NT2/D1 (cell line): ENCODE data around the gene CRTC1.

Source experiments
- SUZ12 ChIP-seq: IDR thresholded peaks from 2 replicates; pipeline ENCODE4 v1.6.1; 2011; ENCODE audit not compliant: insufficient read length, insufficient read depth; ENCODE audit errors: extremely low read depth
- YY1 ChIP-seq: IDR thresholded peaks from 2 replicates; pipeline ENCODE4 v1.6.1; 2011; ENCODE audit not compliant: insufficient read length, insufficient read depth
- ZNF274 ChIP-seq: IDR thresholded peaks from 2 replicates; pipeline ENCODE4 v1.6.1; 2011; ENCODE audit warnings: mild to moderate bottlenecking, low read depth, low read length

DNA sequence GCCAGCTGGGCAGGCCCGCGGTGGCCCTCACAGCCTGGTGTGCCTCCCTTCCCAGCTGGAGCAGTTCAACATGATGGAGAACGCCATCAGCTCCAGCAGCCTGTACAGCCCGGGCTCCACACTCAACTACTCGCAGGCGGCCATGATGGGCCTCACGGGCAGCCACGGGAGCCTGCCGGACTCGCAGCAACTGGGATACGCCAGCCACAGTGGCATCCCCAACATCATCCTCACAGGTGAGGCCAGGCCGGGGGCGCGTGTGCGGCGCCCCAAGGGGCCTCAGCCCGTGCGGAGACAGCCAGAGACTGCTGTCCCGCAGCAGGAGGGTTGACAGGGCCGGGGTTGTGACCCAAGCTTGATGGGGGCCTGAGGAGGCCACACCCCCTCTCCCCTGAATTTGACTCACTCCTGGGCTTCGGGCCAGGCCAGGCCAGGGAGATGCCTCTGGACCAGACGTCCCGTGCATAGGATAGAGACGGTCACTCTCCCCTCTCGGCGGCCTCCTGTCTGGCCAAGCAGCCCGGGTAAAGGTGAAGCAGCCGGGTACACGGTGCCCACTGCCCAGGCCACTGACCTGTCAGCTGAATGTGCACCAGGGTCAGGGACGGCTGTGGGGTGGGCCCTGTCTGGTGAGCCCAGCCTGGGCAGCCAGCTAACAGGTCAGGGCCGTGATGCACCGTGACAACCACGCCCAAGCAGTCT, 92.3 kb downstream of the CRTC1 start:
- TF ChIP-seq YY1 (no peak), ZNF274 (no peak), SUZ12 (no peak)
